ENCODE measurements around the gene KCNJ14.

KCNJ14 gene

DNA sequence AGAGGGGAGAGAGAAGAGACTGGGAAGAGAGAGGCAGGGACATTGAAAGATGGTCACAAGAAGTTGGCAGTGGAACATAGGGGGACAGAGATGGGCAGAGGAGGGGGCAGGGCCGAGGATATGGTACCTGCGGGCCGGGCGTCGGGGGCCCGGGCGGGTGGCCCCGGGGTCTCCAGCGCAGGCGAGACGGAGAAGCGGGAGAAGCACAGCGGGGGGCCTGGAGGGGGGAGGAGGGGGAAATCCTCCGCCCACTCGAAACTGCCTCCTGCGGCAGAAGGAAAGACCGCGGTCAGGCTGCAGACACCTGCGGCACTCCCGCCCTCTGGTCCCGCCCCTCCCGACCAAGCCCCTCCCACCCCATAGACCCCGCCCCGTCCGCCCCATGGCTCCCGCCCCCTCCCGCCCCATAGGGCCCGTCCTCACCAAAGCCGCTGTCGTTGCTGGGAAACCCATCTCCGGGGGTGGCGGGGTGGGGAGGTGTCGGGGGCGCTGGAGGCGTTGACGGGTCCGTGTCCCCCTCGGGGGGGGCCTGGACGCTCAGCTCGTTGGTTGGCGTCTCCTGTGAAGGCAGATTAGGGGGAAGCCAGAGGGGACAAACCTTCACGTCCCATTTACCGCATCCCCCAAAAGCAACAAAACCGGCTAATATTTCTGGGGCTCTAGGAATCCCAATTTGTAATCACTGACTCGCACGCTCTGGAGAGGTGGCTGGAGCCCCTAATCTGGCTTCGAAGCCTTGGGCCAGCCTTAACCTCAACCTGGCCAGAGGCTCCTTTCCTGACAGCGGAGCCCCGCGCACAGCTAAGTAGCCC, 35.8 kb downstream of the KCNJ14 start:
- DNase-seq, result peak; percentile 43

DNA sequence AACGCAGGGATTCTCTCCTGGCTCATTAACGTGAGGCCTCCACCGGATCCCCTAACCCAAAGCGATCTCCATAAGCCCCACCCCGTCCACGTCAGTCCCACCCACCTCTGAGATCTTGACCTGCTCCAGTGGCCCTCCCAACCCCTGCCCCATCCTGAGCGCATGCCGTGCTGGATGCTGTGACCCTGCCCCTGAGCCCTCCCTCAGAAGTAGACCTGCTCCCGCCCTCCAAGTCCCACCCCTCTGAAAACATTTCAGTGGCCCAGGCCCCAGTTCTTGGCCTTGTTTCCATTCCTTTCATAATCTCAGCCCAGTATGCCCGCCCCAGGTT, 36.4 kb downstream of the KCNJ14 start:
- DNase-seq, result no peak

DNA sequence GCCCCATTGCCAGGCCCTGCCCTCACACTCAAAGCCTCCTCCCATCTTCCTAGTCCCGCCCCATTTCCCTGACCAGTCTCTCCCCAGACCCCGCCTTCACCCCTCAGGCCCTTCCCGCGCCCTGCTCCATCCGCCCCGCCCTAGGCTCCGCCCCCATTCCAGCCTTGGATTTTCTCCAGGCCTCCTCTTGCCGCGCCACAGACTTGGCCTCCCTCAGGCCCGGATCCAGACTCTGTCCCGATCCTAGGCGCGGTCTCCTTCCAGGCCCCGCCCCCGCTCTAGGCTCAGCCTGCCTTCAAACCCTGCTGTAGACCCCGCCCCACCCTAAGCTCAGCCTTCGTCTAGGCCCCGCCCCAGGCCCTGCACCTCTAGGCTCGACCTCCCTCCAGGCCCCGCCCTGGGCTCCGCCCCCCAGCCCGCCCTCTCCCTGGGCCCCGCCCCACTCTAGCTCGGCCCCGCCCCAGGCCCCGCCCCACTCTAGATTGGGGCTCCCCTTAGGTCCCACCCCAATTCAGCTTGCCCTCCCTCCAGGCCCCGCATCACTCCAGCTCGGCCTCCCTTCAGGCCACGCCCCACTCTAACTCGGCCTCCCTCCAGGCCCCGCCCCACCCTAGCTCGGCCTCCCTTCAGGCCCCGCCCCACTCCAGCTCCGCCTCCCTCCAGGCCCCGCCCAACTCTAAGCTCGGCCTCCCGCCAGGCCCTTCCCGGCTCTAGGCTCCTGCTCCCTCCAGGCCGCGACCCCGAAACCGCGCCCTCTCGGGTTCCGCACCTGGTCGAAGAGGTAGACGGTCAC, 37.7 kb downstream of the KCNJ14 start:
- DNase-seq, result peak; percentile 93

DNA sequence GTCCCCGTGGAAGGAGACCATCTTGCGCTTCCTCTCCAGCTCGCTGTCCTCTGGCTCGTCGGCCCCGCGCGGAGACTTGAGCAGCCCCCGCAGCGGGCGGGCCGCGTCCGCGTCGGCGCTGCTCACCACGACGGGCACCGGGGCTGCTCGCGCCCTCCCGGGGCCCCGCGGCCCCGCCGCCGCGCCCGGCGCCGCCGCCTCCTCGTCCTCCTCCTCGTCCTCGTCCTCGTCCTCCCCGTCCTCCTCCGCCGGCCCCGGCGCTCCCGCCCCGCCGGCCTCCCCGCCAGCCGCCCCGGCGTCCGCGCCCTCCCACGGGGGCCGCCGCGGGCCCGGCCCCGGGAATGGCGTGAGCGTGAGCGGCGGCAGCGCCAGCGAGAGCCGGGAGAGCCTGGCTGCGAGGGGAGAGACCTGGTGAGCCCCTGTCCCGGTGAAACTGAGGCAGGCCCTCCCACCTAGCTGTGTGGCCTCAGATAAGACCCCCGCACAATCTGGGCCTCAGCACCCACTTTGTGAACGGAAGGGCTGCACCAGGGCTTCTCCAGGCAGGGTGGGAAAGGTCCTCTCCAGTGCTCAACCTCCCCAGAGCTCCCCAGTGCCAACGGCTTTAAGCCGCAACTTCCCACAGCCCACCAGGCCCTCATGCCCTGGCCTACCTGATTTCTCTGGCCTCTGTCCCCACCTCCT, 38.5 kb downstream of the KCNJ14 start:
- no peak for DNase-seq

DNA sequence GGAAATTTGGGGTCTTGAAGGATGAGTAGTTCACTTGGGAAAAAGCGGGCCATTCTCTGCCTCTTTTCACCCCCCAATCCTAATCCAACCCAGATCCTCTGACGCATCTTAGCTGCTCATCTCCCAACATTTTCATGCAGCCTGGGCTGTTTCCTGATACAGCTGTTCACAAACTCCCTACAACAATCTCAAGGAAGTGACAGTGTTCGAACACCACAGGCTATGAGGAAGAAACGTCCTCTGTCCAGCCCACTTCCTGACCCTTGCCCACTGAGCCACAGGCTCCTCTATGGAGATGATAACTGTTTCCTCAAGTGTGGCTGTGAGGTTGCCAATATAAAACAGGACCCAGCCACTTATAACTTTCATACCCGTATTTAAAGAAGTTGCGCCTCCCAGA, 40.0 kb downstream of the KCNJ14 start:
- DNase-seq, result no peak

DNA sequence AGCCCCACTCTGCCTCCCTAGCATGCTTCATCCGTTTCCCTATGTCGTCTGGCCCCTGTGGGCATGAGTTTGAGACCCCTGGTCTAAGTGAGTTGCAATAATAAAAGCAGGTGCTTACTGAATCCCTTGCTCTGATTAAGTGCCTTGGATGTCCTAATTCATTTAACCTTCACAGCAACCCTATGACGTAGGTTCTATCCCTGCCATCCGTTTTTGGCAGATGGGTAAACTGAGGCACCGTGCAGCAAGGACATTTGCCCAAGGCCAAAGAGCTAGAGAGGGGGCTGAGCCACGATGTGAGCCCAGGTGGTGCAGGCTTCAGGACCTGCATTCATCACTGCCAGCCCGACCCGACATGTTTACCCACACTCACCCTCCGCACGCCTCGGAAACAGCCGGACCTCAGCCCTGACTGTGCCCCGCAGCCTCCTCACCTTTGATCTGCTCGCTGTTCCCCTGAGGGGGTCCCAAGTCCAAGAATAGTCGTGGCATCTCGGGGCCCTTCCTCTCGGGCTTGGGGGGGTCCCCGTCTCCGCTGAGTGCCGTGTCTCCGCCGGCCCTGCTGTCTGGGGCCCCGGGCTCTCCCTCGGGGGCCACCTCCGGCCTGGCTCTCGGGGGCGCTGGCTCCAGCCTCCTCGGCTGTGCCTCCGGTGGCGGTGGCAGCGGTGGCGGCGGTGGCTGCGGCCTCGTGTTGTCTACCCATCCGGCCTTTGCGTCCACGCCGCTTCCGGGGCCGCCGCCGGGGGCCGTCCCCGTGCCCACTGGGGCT, 41.8 kb downstream of the KCNJ14 start:
- no peak for DNase-seq

DNA sequence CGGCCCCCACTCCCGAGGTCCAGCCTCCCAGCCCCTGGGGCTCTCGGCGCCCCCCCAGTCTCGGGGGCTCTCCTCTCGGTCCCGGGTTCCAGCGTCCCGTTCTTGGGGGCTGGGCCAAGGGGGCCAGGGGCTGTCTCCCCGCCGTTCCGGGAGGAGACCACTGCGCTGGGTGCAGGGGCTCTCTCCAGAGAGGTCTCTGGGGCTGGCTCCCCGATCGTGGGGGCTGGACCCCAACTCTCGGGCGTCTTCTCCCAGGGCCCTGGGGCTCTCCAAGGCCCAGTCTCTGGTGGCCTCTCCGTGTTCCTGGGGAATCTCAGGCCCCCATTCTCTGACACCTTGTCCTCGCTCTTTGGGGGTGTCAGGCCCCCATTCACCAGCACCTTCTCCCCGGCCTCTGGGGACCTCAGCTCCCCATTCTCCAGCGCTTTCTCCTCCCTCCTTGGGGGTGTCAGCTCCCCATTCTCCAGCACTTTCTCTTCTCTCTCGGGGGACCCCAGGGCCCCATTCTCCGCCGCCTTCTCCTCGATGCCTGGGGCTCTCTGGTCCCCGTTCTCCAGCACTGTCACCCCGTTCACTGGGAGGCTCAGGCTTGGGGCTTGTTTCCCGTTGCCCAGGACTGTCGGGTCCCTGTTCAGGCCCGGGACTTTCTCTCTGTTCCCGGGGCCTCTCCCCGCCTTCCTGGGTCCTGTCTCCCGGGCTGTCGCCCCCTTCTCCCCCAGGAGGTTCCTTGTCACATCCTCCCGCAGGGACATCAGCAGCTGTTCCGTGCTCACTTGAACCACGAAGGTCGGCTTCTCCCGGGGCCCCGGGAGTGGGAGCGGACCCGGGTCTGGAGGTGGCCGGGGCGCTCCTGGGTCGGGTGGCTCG, 42.6 kb downstream of the KCNJ14 start:
- no peak for DNase-seq

DNA sequence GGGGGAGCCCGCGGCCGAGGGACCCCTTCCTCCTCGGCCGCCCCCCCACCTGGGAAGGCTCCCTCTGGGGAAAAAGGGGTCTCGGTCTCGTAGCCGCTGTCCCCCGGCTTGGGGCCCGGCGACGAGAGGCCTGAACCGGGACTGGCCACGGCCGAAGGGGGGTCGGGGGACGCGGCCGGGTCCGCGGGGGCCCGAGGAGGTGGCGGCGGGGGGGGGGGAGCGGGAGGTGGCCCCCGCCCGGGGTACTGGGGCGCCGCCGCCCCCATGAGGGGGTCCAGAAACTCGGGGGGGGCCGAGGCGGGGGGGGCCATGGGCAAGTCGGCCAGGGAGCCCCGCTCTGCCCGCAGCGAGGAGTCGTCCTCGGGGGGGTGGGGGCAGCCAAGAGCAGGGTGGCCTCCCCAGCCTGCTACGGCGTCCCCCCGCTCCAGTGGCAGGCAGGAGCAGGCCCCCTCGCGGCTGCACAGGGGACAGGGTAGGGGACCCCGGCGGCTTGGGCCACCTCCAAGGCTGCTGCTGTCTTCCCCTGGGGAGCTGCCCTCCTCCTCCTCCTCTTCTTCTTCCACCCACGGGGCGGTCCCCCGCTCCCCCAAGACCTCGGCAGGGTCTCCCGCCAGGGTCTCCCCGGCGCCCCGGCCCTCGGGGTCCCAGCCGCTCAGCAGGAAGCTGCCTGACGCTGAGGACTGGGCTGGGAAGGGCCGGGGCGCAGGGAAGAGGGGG, 43.4 kb downstream of the KCNJ14 start:
- no peak for DNase-seq

DNA sequence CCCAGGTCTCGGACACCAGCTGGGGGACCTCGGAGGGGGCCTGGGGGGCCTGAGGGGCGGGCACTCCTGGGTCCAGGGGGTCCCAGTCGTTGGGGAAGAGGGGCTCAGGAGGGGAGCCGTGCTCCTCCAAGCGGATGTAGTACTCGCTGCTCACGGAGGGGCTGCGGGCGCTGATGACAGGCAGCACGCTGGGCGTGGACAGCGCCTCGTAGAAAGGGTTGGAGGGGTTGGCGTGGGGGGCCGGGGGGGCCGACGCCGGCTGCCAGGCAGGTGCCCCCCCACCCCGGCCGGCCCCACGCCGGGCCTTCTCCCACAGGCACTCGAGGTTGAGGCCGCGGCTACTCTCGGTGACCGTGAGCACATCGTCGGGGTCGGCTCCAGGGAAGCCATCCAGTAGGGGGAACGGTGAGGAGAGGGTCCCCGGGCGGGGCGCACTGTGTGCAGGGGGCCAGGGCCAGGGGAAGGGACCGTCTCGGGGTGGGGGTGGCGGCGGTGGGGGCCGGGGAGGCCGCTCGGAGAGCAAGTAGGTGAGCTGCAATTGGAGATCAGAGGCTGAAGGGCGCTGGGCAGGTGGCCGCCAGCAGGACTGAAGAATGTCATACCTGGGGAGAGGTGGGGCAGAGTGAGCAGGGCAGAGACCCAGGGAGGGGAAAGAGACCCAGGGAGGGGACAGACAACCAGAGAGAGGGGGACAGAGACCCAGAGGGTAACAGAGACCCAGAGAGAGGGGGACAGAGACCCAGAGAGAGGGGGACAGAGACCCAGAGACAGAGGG, 44.1 kb downstream of the KCNJ14 start:
- no peak for DNase-seq

DNA sequence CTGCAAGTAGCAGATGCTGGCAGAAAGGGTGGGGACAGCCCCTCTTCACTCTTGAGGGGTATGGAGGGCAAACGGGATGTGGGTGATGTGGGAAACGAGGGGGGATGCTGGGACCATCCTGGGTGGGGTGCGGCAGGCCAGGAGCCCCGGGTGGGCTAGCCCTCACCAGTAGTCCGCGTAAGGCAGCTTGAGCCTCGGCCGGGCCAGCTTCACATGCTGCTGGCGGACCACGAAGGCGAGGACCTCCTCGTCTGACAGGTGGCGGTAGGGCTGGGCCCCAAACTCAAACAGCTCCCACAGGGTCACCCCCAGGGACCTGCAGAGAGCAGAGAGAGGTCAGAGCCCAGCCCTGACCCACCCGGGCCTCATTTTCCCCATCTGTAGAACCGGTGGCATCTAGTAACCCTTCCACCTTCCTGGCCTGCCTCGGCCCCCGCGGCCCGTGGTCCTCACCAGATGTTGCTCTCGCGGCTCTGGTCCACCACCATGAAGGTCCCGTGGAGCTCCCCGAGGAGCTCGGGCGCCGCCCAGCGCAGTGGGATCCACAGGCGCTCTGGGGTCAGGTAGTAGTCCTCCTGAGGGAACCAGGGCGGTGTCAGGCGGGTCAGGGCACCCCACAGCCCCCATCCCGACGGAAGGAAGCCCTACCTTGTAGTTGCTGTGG, 45.6 kb downstream of the KCNJ14 start:
- DNase-seq, result no peak

DNA sequence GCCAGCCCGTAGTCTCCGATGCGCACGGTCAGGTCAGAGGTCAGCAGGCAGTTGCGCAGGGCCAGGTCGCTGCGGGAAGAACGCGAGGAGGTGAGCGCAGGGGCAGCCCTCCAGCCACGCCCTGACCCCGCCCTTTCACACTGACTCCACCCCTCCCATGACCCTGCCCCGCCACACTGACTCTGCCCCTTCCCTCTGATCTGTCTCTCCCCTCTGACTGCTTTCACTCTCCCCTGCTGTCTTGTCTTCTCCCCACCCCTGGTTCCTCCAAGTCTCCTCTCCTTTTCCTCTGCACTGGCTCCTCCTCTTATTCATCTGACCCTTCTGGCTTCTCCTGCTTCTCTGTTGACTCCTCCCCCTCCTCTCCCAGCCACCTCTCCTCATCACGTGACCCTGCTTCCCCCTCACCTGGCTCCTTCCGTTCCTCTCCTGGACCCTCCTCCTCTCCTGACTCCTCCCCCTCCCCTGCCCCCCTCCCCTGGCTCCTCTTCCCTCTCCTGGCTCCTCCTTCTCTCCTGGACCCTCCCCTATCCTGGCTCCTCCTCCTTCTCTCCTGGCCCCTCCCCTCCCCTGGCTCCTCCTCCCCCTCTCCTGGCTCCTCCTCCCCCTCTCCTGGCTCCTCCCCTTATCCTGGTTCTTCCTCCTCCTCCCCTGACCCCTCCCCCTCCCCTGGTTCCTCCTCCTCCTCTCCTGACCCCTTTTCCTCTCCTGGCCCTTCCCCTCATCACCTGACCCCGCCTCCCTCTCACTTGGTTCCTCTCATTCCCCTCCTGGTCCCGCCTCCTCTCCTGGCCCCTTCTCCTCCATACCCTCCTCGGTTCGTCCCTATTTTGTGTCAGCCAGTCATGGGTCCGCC, 46.3 kb downstream of the KCNJ14 start:
- DNase-seq, result peak; percentile 84

DNA sequence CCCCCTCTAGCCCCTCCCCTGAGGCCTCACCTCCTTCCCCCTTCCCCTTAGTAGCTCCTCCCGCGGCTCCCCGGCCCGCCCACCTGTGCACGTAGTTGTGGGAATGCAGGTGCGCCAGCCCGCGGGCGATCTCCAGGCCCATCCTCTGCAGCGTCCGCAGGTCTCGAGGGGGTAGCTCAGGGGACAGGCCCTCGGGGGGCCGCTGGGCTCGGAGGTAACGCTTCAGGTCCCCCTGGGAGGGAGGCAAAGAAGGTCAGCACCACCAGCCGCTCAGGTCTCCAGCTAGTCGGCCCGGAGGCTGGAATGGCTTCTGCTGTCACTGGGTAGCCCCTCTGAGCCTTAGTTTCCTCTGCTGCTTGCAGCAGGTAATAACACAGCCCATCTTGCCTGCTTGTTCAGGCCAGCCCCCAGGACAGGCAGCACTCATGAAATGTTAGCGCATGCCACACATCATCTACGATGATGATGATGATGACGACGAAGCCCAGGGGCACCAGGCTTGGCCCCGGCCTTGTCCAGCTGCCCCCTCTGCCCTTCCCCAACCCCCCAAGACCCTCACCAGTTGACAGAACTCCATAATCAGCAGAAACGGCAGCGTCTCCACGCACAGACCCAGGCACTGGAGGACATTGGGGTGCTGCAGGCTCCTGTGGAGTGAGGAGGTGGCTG, 47.1 kb downstream of the KCNJ14 start:
- DNase-seq, result no peak

DNA sequence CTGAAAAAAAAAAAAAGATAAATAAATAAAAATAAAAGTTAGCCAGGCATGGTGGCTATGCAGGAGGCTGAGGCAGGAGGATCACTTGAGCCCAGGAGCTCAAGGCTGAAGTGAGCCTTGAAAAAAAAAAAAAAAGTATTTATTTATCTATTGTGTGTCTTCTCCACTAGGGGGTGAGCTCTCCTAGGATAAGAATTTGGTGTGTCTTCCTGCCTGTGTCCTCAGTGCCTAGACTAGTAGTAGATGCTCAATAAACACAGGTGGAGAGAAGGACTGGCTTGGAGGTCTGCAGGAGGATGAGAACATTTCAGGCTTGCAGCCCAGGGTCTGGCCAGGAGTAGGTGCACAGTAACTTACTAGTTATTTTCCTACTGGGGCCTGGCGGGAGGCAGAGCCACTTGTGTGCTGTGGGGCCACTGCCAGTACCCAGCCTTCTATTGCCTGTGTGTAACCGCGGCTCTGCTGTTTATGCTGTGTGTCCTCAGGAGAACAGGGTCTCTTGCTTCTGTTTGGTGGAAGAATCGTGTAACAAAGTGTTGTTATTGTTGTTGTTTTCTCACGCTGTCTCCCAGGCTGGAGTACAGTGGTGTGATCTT, 50.9 kb downstream of the KCNJ14 start:
- no peak for DNase-seq

DNA sequence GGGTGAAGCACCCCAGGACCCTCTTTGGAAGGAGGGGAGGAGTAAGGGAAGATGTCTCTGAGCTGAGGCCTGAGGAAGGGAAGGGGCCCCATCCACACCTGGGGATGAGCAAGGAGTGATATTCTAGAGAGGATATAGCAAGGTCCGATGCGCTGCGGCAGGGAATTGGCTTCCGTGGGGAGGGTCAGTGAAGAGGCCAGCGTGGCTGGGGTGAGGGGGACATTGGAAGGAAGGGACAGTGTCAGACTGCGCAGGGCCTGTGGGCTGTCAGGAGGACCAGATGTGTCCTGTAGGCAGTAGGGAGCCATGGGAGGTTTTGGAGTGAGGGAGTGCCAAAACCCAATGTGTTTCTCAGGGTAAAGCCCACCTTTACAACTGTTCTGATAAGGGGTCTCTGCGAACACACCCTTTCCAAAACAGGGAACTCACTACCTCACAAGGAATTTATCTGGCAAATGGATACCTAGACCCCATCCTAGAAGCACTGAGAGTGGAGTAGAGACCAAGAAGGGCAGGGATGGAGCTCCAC, 52.6 kb downstream of the KCNJ14 start:
- DNase-seq, result no peak

DNA sequence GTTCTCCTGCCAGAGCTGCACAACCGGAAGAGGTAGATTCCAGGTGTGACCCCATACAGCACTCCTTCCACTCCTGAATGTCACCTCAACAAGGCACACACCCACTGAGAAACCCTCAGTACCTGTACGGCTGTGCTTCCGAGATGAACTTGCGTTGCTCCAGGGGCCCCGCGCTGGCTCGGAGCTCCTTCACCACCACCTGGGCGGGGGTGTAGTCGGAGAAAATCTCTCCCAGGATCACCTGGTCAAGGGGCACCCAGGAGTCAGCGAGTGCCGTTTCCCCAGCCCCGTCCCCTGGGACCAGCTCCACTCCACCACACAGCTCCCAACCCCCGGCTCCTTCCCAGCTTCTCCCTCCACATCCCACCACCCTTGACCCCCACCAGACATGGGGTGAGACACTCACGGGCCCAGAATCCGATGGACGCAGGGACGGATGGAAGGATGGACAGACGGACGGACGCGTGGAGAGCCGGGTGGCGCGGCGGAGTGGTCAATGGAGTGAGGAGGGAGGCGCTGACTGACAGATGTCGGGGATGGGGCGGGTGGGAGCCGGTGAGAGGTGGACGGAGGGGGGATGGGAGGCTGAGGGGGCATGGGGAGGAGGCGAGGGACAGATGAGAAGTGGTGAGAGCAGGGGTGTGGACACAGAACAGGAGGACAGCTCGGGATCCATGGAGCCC, 53.5 kb downstream of the KCNJ14 start:
- DNase-seq, result no peak

DNA sequence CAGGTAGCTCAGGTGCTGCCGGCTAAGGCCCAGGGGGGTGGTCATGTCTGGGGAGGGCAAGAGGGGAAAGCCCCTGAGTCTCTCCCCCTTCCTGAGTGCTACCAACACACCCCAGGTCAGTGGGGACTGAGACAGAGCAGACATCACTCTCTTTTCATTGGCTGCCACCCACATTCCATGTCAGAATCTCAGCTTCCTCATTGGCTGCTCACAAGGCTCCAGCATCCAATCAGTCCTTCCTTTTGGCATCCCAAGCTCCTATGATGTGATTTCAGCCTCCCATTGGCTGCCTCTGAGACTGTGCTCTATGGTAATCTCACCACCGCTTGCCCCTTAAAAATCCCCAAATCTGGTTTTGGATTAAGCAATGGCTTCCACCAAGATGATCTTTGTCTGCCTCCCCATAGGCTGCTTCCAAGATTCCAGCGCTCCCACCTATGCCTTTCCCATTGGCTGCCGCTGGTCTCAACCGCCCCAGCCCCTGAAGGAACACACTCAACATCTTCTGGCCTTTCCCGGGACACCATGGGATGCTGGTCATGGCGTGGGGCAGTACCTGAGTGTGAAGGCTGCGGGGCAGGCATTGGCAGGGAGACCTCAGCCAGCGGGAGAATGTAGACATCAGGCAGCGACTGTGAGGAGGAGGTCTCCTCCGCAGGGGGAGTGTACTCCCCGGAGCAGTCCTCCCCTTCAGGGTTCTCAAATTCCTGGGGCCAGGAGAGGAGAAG, 54.3 kb downstream of the KCNJ14 start:
- no peak for DNase-seq

All from stimulated activated CD4-positive, alpha-beta T cell treated with anti-CD3 and anti-CD28 coated beads, Interleukin-1b, Interleukin-23, amount 100 ng/mL, for 48 hours (primary cell).